Hepatocyte (in vitro differentiated cells): Measurements from ENCODE around the gene ITPKC. TPM values are rescaled to one million over a fixed set of nuclear protein-coding genes. Genes with fewer than 3 reads are reported as not detected.

Experiments used
- DNase-seq: peaks from one replicate; pipeline ENCODE4 v3.0.0-alpha.2; 2016; ENCODE audit warnings: low spot score
- H2AFZ ChIP-seq: fragments of 200-600 bp; sonication (generic); 2 replicates; pipeline ENCODE4 v1.6.0; 2016; ENCODE audit warnings: antibody characterized with exemption, mild to moderate bottlenecking
- H3K27ac ChIP-seq: fragments of 200-600 bp; sonication (generic); 2 replicates; pipeline ENCODE4 v1.5.1; 2016; ENCODE audit warnings: mild to moderate bottlenecking
- H3K27me3 ChIP-seq: fragments of 200-600 bp; sonication (generic); 2 replicates; pipeline ENCODE4 v1.6.1; 2016
- H3K36me3 ChIP-seq: fragments of 200-600 bp; sonication (generic); replicated peaks from 2 replicates; pipeline ENCODE4 v1.5.1; 2016; ENCODE audit warnings: low read depth; ENCODE audit not compliant: insufficient read depth
- H3K4me1 ChIP-seq: fragments of 200-600 bp; sonication (generic); 2 replicates; pipeline ENCODE4 v1.5.1; 2016; ENCODE audit warnings: mild to moderate bottlenecking, moderate library complexity; ENCODE audit not compliant: insufficient read depth
- H3K4me2 ChIP-seq: fragments of 200-600 bp; sonication (generic); 2 replicates; pipeline ENCODE4 v1.6.0; 2016
- H3K4me3 ChIP-seq: fragments of 200-600 bp; sonication (generic); 2 replicates; pipeline ENCODE4 v1.5.1; 2016; ENCODE audit warnings: mild to moderate bottlenecking
- H3K79me2 ChIP-seq: fragments of 200-600 bp; sonication (generic); 2 replicates; pipeline ENCODE4 v1.6.0; 2017; ENCODE audit warnings: mild to moderate bottlenecking
- H3K9me2 ChIP-seq: fragments of 200-600 bp; sonication (generic); replicated peaks from 2 replicates; pipeline ENCODE4 v1.6.0; 2017; ENCODE audit warnings: mild to moderate bottlenecking; ENCODE audit not compliant: insufficient read depth
- H3K9me3 ChIP-seq: fragments of 200-600 bp; sonication (generic); 2 replicates; pipeline ENCODE4 v1.5.1; 2016; ENCODE audit warnings: low read depth, mild to moderate bottlenecking
- H4K20me1 ChIP-seq: fragments of 200-600 bp; sonication (generic); 2 replicates; pipeline ENCODE4 v1.6.0; 2016; ENCODE audit warnings: mild to moderate bottlenecking; ENCODE audit not compliant: insufficient read depth, poor library complexity, severe bottlenecking
- EZH2 ChIP-seq: fragments of 200-600 bp; sonication (generic); IDR thresholded peaks from 2 replicates; pipeline ENCODE4 v1.6.1; 2016; ENCODE audit warnings: antibody characterized with exemption, mild to moderate bottlenecking, borderline replicate concordance
- EZH2phosphoT487 ChIP-seq: fragments of 200-600 bp; sonication (generic); IDR thresholded peaks from one replicate; pipeline ENCODE4 v1.6.1; 2018; ENCODE audit warnings: antibody characterized with exemption, mild to moderate bottlenecking, low read depth, moderate library complexity; ENCODE audit not compliant: unreplicated experiment, severe bottlenecking
- WGBS: methylation state at CpG from one replicate; pipeline ENCODE4 v1.1.6; 2016; ENCODE audit warnings: low lambda C conversion rate; ENCODE audit errors: missing lambda C conversion rate; 5-methylcytosine and 5-hydroxymethylcytosine counted together
- polyA plus RNA-seq: library from polyadenylated mRNA; unstranded; fragments of >200 nt; fragmentation: Nextera tagmentation; extraction: Ambion mirVana; gene quantifications from 2 replicates; pipeline ENCODE4 v1.2.1, GENCODE V29; 2016
- total RNA-seq: library from RNA; depleted of rRNA; stranded (reverse); fragments of >200 nt; gene quantifications from 2 replicates; pipeline ENCODE4 v1.2.3, GENCODE V29; 2014
- TF ChIP-seq, protein P1 (sequence below): fragments of 200-600 bp; sonication (generic); IDR thresholded peaks from 2 replicates; pipeline ENCODE4 v1.5.1; 2016; ENCODE audit warnings: antibody characterized with exemption, mild to moderate bottlenecking; ENCODE audit not compliant: poor library complexity

ITPKC gene
- total and polyA plus RNA-seq, 2 experiments from 2014 or later, result 52.9 to 75.8 TPM

DNA sequence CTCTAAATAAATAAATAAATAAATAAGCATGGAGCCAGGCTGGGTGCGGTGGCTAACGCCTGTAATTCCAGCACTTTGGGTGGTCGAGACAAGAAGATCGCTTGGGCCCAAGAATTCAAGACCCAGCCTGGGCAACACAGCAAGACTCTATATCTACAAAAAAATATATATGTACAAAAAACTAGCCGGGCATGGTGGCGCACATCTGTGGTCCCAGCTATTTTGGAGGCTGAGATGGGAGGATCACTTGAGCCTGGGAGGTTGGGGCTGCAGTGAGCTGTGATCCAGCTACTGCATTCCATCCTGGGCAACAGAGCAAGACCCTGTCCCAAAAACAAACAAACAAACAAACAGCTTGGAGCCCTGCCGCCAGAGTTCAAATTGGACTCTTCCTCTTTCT is 30.6 kb downstream of the ITPKC start:
- peaks cover 24% of the 10 kb centered on the region for H3K4me1 ChIP-seq
- H3K9me2 ChIP-seq, result no peaks in the 10 kb centered on the region
- H3K36me3 ChIP-seq, result no peaks in the 10 kb centered on the region
- TF ChIP-seq, protein P1, sequence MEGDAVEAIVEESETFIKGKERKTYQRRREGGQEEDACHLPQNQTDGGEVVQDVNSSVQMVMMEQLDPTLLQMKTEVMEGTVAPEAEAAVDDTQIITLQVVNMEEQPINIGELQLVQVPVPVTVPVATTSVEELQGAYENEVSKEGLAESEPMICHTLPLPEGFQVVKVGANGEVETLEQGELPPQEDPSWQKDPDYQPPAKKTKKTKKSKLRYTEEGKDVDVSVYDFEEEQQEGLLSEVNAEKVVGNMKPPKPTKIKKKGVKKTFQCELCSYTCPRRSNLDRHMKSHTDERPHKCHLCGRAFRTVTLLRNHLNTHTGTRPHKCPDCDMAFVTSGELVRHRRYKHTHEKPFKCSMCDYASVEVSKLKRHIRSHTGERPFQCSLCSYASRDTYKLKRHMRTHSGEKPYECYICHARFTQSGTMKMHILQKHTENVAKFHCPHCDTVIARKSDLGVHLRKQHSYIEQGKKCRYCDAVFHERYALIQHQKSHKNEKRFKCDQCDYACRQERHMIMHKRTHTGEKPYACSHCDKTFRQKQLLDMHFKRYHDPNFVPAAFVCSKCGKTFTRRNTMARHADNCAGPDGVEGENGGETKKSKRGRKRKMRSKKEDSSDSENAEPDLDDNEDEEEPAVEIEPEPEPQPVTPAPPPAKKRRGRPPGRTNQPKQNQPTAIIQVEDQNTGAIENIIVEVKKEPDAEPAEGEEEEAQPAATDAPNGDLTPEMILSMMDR, result no peak
- TF ChIP-seq EZH2 (no peak), EZH2phosphoT487 (no peak)
- H3K4me2 ChIP-seq, result no peak overlapping the region
- no peak overlapping the region for H3K27ac ChIP-seq
- H3K79me2 ChIP-seq, result peaks cover 19% of the 10 kb centered on the region
- no peak overlapping the region for H3K4me3 ChIP-seq
- DNase-seq, result no peak
- 98% methylated on average over 7 of the region's 7 CpGs for WGBS
- H3K9me3 ChIP-seq, result no peaks in the 10 kb centered on the region
- H2AFZ ChIP-seq, result no peak overlapping the region
- no peaks in the 10 kb centered on the region for H3K27me3 ChIP-seq
- no peaks in the 10 kb centered on the region for H4K20me1 ChIP-seq

DNA sequence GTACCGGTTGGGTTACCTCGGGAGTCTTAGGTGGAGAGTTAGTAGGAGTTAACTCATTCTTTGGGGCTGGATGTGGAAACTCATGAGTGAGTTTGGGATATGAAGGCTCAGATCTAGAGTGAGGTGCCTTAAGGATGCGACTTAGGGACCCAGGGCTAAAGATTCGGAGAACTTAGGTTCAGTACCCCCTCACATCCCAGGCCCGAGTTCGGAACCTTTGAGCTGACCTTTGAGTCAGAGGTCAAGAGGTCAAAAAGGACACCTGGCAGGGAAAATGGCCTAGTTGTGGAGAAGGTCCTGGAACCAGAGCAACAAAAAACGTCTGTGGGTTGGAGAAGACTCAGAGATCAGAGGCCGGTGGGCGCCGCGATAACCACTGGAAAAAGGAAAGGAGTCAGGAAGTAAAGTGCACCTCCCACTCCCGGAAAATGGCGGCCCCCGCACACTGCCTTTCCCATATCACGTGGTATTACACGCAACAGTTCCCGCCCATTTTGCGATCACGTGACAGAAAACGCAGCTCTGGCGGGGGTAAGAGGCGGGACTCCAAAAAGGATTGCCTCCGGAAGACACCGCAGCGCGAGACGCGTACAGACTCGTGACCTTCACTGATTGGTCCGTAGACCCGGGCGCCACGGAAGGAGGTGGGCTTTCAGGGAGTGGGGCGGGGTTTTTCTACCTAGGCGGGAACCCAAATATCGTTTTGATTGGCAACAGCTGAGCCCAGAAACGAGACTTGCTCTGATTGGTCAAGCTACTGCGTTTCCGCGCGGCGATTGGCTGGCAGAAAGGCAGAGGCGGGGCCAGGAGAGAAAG is 33.4 kb downstream of the ITPKC start, which contains the start of gene ACTMAP:
ACTMAP (minus strand) TSS at position 420 of the 816 bp plus-strand sequence. CDS start 674 bp downstream, outside the sequence.
- Histone ChIP-seq H3K9me3 (no peaks in the 10 kb centered on the region), H3K79me2 (peaks cover 44% of the 10 kb centered on the region), H3K4me1 (peaks cover 35% of the 10 kb centered on the region), H4K20me1 (no peaks in the 10 kb centered on the region), H3K27me3 (no peaks in the 10 kb centered on the region), H2AFZ (peak within 1 kb of the TSS; percentile 10), H3K4me3 (peak within 1 kb of the TSS; percentile 29), H3K27ac (peak within 1 kb of the TSS; percentile 95), H3K9me2 (no peaks in the 10 kb centered on the region), H3K36me3 (no peaks in the 10 kb centered on the region), H3K4me2 (peak within 1 kb of the TSS; percentile 81)
- TF ChIP-seq, protein P1, result no peak
- TF ChIP-seq EZH2phosphoT487, result no peak
- no peak for TF ChIP-seq EZH2
- DNase-seq, result peak; percentile 100
- WGBS, result 2% methylated on average over 43 of the region's 43 CpGs

DNA sequence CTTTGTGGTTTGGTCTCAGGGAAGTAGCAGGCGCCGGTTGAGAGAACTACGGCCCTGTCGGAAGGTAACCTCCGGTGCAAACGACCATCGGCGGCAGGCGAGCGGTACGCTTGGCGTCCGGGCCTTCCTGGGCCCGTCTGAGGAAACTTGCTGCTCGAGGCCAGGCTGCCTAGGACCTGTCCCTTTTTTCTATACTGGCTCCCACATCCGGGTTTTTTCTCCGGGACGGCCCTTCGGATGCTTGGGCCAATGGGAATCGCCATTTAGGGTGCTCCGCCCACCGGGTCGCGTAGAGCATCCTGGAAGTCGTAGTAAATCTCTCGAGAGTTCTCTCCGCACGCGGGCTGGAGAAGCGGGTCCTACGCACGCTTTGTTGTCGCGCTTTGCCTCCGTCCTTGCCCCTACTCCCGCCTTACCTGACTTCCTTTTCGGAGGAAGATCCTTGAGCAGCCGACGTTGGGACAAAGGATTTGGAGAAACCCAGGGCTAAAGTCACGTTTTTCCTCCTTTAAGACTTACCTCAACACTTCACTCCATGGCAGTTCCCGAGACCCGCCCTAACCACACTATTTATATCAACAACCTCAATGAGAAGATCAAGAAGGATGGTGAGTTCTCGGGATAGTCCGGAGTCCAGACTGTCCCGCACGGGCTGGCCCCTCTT is 34.1 kb downstream of the ITPKC start, which contains the start of gene SNRPA:
SNRPA (plus strand) TSS at position 330 of the 664 bp plus-strand sequence; CDS start at position 536, 206 bp downstream.
- H3K4me3 ChIP-seq, result peak within 1 kb of the TSS; percentile 29
- H3K27ac ChIP-seq, result peak within 1 kb of the TSS; percentile 95
- TF ChIP-seq EZH2 (no peak), EZH2phosphoT487 (no peak)
- TF ChIP-seq, protein P1, result no peak
- H4K20me1 ChIP-seq, result no peaks in the 10 kb centered on the region
- H3K36me3 ChIP-seq, result no peaks in the 10 kb centered on the region
- no peaks in the 10 kb centered on the region for H3K27me3 ChIP-seq
- H3K9me3 ChIP-seq, result no peaks in the 10 kb centered on the region
- H3K4me1 ChIP-seq, result peaks cover 40% of the 10 kb centered on the region
- peak within 1 kb of the TSS; percentile 81 for H3K4me2 ChIP-seq
- peak; percentile 99 for DNase-seq
- under 1% methylated on average over 43 of the region's 46 CpGs for WGBS
- peak within 1 kb of the TSS; percentile 10 for H2AFZ ChIP-seq
- H3K79me2 ChIP-seq, result peaks cover 51% of the 10 kb centered on the region
- H3K9me2 ChIP-seq, result no peaks in the 10 kb centered on the region
